Stimulated activated CD8-positive, alpha-beta memory T cell treated with anti-CD3 and anti-CD28 coated beads, Interleukin-7, amount 100 ng/mL, for 48 hours (primary cell): ENCODE results near the gene OSBPL2.

Source experiments
- DNase-seq, 2 donors: peaks; one replicate each; pipeline ENCODE4 v3.0.0-alpha.2; 2020; ENCODE audit warnings: low read depth in 1 of 2; ENCODE audit errors: extremely low read depth in 1 of 2

Gene OSBPL2

DNA sequence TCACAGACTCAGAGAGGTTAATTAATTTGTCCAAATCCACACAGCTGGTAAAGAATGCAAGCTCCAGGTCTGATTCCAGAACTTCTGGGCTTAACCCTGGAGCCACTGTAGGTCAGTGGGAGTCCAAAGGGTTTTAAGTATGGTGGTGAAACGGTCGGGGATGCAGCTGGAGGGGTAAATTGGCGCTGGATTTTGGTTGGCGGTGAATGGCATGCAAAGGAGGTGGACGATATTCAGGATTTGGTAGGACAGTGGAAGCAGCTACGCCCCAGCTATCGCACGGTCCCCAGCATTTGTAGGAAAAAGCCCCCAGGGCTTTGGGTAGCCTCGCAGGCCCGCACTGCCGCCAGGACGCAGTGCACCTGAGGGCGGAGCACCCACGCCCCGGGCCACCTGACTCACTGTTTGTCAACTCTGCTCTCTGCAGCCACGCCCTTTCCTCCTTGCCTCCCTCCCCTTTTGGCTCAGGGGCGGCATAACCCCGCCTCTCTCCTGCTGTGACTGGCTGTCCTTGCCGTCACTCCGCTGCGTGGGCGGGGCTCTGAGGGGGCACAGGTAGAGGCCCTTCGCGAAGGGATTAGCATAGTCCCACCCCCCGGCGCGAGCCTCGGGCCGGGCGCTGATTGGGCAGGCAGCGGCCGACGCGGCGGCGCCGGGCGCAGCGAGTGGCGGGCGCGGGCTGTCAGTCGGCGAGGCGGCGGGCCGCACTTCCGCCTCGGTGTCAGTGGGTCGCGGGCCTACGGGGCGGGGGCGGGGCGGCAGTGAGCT lies at the start of gene OSBPL2:
Gene OSBPL2 (plus strand): TSS at position 721 of the 768 bp plus-strand sequence. CDS start 17,664 bp downstream, outside the sequence.
- DNase-seq, result peak; percentile 100

DNA sequence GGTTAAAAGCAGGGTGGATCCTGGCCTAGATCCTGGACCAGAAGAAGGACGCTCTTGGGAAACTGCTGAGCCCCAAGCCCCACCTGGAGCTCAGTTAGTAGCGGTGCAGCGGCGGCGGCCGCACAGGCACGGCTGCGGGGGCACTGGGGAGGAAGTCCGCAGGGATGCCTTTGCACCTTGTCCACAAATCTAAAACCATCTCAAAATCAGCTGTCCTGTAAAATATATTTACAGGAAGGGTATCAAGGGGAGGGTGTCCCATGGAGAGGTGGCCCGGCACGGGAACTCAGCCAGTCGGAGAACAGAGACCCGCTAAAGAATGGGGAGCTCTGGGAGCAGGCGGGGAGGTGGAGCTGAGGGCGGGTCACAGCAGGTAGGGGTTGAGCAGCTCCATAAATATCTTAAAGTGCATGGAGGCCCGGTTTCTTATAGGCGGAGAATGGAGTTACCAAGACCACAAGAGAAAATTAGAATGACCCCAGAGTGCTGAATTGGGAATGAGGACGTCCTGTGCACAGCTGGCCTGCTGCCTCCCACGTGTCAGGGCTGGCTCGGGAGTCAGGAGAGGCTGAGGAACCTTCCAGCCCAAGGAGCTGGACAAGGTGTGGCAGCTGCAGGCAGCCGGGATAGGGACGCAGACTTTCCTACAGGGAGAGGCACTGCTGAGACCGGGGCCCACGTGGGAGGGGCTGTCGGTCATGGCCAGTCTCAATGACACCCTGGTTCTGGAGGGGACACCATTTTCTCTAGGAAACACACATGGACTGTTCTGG lies 47.5 kb upstream of the OSBPL2 start:
- DNase-seq, result no peak

DNA sequence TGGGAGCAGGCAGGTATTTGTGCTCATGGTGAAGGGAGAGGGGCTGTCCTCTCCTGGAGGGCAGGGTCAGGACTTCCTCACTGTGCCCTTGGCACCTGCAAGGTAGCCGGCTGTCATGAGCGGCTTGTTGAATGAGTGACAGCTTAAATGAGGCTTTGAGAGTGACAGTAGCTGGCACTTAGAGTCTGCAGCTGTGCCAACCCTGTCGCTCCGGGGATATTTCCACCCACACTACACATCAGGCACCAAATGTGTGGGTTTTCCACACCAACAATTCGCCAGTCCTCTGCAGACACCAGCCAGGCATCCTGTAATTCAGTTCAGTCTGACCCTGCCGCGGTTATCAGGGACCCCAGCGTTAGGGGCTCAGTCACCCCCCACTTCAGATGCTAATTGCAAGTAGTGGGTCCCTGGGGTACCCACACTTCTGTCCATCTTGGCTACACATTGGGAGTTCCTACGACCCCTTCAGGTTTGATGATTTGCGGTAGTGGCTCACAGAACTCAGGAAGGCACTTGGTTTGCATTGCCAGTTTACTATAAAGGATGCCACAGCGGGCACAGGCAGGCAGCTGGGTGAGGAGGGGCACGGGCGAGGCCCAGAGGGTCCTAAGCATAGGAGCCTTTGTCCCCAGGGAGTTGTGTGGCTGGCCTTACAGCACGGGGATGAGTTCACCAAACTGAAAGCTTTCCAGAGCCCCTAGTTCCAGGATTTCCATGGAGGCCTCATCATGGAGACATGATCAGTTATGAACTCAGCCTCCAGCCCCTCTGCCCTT lies 46.4 kb upstream of the OSBPL2 start:
- DNase-seq, result no peak

DNA sequence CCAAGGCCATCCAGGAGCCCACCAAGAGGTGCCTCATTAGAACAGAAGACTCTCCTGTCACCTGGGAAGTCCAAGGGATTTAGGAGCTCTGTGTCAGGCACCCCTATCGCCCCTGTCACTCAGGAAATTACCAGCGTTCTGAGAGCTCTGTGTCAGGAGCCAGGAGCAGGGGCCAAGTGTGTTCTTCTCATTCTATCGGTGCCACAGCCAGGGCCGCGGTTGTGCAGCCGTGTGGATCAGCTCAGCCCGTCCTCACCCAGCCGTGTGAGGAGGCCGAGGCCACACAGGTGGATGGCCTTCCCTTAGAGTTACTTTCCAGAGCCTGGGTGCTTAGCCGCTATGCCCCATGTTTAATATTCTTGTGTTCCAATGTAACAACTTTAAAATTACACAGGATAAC lies 45.7 kb upstream of the OSBPL2 start:
- no peak for DNase-seq

DNA sequence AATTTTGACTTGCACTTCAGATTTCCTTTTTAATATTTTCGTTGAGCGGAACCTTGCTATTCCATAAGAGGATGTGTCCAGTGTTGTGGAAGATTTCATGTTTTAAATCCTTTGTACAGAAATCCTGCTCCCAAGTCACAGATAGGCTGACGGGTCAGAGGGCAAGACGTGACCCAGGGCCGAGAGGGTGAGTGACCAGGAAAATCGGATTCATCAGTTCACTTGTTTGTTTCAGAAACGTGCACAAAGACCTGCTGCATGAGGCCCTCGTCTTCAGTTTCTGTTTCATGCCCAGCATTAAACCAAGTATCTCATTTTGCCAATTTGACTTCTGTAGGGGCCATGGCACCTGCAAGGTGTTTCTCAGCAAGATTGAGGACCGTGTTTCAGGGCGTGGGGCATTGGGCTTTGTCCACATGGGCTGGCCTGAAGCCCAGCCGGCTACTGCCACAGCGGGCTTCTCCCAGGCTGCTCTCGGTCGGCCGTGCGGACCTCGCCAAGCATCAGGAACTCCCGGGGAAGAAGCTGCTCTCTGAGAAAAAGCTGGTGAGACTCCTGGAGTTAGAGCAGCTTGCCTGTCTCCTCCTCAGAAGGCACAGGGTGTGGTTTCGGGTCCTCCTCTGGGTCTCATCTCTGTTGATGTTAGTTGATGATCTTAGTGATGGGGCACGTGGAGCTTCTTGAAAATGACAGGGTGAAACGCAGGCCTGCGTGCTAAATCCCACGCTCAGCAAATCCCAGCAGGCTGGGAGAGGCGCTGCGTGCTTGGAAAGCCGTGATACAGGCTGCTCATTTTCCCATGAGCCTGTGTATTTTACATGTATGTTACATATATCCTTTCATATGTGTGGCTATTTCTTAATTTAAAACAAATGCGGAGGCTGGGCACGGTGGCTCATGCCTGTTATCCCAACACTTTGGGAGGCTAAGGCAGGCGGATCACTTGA lies 45.0 kb upstream of the OSBPL2 start:
- DNase-seq, result no peak

DNA sequence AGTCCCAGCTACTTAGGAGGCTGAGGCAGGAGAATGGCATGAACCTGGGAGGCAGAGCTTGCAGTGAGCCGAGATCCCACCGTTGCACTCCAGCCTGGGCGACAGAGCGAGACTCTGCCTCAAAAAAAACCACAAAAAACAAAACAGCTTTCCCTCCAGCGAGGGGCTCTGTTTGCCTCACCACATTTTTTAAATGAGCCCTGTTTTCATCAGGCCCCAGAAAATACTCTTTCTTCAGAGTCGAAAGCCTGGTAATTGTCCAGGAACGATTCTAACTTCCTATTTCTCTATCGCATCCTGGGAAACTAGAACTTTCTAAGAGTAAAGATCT lies 43.3 kb upstream of the OSBPL2 start:
- DNase-seq, result no peak

DNA sequence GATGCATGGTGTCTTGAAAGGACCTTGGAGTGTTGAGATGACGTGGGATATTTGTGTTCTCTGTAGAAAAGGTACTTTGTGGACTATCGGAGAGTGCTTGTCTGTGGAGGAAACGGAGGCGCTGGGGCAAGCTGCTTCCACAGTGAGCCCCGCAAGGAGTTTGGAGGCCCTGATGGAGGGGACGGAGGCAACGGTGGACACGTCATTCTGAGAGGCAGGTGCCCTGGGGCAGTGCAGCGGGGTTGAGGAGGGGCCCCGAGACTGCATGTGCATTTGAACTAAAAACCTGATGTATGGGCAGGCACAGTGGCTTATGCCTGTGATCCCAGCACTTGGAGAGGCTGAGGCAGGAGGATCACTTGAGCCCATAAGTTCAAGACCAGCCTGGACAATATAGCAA lies 42.6 kb upstream of the OSBPL2 start:
- no peak for DNase-seq

DNA sequence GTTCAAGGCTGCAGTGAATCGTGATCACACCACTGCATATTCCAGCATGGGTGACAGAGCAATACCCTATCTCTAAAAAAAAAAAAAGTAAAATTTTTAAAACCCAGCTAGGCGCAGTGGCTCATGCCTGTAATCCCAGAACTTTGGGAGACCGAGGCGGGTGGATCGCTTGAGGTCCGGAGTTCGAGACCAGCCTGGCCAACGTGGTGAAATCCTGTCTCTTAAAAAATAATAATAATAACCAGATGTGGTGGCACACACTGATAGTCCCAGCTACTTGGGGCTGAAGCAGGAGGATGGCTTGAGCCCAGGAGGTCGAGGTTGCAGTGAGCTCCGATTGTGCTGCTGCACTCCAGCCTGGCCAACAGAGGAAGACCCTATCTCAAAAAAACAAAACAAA lies 42.0 kb upstream of the OSBPL2 start:
- DNase-seq, result no peak

DNA sequence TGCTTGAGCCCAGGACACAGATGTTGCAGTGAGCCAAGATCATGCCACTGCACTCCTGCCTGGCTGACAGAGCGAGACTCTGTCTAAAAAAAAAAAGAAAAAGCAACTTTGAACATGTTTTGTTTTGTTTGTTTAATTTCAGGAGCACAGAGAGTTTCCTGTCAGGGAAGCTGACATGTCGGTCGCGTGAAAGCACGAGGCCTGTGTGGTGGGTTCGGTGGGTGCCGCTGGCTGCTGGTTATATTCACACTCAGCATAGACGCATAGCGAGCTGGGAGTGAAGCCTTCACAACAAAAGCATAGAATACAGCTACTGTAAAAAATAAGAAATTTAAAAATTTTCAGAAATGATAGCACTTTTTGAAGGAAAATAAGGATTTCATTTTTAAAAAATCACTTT lies 41.0 kb upstream of the OSBPL2 start:
- DNase-seq, result no peak

DNA sequence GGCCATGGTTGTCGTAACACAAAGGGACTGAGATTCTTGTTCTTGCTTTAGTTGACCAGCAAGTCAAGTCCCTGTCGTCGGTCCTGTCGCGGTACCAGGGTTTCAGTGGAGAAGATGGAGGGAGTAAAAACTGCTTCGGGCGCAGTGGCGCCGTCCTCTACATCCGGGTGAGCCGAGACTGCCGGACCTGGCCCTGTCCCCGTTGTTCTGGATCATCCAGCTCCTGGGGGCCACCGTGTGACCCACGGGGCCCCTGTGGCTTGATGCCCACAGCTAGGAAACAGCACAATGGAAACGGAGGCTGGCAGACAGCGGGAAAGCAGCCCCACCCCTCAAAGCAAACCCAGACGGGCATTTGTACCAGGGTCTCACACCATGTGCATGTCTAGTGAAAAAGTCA lies 40.5 kb upstream of the OSBPL2 start:
- no peak for DNase-seq

DNA sequence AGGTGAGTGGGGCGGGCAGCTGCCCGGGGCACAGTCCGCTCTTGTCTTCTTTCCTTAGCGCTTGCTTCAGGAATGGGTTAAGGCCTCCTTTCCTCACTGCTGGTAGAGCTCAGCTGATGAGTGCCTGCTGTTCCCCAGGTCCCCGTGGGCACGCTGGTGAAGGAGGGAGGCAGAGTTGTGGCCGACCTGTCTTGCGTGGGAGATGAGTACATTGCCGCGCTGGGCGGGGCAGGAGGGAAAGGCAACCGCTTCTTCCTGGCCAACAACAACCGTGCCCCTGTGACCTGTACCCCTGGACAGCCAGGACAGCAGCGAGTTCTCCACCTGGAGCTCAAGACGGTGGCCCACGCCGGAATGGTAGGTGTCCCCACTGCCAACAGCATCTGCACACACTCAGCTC lies 39.8 kb upstream of the OSBPL2 start:
- no peak for DNase-seq

DNA sequence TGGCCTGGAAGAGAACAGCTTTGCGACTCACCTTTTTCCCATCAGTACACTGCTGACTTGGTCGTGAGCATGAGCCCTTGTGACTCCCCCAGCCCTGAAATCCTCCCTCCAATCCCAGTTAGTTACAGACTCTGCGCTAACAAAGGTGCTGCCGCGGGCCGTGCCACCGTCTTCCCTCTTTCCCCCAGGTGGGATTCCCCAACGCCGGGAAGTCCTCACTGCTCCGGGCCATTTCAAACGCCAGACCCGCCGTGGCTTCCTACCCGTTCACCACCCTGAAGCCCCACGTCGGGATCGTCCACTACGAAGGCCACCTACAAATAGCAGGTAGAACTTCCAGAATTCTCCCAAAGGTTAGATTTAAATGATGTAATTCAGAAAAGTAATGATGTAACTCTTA lies 39.4 kb upstream of the OSBPL2 start:
- DNase-seq, result no peak

DNA sequence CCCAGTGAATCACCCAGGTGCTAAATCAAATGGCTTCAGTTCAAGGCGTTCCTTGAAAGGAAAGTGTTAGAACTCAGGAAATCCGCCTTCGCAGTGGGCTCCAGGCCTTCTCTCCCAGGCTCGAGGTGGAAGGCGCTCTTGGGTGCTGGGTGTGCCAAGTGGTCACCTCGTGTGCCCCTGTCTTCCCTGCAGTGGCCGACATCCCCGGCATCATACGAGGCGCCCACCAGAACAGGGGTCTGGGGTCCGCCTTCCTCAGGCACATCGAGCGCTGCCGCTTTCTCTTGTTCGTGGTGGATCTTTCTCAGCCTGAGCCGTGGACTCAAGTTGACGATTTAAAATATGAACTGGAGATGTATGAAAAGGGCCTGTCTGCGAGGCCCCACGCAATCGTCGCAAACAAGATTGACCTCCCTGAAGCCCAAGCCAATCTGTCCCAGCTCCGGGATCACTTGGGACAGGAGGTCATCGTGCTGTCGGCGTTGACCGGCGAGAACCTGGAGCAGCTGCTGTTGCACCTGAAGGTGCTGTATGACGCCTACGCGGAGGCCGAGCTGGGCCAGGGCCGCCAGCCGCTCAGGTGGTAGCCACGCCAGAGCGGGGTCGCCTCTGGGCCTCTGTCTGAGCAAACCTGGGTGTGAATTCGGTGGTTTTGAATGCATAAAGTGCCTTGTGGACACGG lies 37.7 kb upstream of the OSBPL2 start:
- no peak for DNase-seq

DNA sequence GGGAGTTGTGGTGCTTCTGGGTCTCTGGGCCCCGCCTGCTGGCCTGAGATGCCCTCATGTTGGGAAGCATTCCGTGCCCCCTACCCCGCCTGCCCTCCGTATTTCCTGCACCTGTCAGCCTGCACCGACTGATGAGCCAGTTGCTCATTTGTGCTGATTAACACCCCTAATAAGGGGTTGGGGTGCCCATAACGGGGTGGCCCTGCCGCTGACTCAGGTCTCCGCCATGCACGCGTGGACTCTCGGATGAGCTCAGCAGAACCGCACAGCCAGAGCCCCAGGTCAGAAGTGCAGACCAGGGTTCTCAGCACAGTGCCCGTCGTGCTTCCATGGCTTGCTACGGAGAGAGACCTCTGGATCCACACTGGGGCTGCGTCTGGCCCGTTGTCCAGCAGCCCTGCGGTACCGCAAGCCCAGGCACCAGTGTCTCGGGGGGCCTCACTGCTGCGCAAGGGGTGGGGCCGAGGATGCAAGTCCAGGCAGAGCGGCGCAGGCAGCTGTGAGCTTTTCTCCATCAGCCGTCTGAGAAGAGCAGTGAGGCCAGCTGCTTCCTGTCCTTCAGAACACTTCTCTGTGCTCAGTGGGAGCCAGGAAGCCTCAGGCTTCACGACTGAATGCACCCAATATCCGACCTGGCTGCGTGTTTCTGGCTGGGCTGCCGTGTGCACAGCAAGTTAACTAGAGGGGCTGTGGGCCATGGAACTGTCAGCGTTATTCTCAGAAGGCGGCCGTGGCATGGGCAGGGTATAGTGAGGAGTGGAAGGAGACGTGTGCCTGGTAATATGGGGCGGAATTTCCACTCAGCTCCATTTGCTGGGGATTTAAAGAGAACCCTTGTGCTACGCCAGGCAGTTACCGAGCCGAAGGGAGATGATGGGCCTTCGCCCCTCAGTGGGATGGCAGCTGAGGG lies 36.9 kb upstream of the OSBPL2 start:
- no peak for DNase-seq

DNA sequence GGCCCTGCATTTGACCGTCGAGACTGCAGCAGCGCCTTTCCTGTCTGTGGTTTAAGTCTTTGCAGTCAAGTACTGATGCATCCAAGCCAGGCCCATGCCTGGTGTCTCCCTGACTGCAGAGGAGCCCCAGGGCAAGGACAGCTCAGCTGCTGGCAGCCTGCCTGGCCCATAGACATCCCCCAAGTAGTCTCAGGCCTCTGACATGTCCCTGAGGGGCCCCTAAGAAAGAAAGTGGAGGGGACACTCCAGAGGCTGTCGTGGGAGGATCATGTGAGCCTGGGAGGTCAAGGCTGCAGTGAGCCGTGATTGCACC lies 36.3 kb upstream of the OSBPL2 start:
- DNase-seq, result no peak

DNA sequence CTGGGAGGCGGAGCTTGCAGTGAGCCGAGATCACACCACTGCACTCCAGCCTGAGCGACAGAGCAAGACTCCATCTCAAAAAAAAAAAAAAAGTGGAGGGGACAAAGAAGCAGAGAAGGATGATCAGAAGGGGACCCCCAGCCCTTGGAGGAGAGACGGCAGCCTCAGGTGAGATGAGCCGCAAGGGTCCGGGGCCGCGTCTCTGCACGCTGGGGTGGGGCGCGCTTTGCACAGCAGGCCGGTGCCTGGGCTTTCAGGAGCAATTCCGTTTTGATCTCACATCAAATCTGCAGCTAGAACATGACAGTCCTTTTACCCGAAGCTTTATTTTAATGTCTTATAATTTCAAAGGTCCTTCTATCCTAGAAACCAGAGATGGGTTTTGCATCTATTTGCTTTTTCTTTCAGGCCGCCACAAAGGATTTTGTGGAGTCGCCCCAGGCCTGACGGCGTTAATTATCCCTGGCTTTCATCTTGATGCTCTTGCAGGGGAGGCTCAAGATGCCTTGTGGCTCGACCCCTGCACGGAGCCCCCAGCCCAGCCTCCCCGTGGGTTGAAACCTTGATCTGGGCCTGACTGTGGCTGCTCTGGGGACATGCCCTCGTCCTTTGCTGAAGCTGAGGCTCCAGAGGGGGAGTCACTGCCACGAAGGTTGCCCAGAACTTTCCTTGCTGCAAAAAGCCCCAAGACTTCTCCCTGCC lies 35.5 kb upstream of the OSBPL2 start:
- no peak for DNase-seq

DNA sequence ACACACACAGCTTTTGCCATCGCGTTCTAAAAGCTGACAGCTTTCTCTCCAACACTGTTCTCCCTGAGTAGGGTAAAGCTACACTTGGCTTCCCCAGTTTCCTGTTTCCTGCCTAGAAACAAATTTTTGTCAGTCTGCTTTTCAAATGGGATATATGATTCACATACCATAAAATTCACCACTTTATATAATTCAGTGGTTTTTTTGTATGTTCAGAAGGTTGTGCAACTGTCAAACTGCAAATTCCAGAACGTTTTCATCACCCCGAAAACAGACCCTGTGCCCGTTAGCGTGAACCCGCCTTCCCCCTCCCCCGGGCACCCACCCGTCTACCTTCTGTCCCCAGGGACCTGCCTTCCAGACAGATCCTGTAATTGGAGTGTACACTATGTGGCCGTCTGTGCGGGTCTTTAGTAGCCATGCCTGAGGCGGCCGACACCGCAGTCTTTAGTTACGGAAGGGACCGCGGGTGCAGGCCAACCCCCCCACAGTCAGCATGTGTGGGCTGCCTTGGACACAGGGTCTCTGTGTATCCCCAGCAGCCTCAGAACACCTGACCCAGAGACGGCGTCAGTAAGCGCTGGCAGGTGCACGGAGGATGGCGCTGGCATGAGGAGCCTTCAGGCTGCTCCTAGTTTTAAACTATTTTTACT lies 34.8 kb upstream of the OSBPL2 start:
- no peak for DNase-seq
